HG02943 (cell line): Measurements from ENCODE around the gene SF3B3.
"Not testable (repeated sequence)": the region's sequence is repeated elsewhere in the genome, so short reads cannot be mapped to it uniquely, and the experiment has no call there.

Experiments
- ATAC-seq: cut with Tn5 transposase; IDR thresholded peaks from one replicate; pipeline ENCODE4 v1.9.1; 2021; ENCODE audit warnings: mild to moderate bottlenecking, low read depth, moderate library complexity; ENCODE audit not compliant: unreplicated experiment

SF3B3 gene

DNA sequence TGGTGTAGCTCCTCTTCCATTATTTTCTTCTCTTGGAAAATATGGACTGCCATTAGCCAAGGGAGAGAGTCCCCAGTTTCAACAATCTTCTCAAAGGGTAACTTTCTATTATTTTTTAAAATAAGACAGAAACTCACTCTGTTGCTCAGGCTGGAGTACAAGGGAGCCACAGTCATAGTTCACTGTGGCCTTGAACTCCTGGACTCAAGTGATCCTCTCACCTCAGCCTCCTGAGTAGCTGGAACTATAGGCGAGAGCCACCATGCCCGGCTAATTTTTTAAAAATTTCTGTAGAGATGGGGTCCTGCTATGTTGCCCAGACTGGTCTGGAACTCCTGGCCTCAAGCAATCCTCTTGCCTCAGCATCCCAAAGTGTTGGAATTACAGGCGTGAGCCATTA, 13.4 kb upstream of the SF3B3 start:
- no peak for ATAC-seq

DNA sequence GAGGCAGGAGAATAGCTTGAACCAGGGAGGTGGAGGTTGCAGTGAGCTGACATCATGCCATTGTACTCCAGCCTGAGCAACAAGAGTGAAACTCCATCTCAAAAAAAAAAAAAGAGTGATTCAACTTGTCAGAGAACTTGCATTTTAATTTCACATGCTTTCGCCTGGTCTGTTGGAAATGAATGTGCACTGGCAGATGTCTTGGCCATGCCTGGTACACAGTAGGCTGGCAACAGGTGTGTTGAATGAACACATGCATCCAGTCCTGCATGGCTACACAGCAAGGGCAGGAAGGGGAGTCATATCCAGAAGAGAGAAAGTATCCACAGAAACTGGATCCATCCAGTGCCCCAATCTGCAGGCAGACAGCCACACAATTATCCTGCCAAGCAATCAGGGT, 11.8 kb upstream of the SF3B3 start:
- ATAC-seq = no peak

DNA sequence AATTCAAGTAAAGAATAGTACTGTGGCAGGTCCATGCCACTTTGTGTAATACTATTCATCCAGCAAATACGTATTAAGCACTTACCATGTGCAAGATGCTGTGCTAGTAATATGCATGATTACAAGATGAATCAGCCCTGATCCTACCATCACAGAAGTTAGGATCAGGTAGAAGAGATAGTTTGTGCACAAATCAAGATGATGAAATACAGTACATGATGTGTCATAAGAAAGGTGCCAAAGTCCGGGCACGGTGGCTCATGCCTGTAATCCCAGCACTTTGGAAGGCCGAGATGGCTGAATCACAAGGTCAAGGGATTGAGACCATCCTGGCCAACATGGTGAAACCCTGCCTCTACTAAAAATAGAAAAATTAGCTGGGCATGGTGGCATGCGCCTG, 11.2 kb upstream of the SF3B3 start:
- ATAC-seq = no peak

DNA sequence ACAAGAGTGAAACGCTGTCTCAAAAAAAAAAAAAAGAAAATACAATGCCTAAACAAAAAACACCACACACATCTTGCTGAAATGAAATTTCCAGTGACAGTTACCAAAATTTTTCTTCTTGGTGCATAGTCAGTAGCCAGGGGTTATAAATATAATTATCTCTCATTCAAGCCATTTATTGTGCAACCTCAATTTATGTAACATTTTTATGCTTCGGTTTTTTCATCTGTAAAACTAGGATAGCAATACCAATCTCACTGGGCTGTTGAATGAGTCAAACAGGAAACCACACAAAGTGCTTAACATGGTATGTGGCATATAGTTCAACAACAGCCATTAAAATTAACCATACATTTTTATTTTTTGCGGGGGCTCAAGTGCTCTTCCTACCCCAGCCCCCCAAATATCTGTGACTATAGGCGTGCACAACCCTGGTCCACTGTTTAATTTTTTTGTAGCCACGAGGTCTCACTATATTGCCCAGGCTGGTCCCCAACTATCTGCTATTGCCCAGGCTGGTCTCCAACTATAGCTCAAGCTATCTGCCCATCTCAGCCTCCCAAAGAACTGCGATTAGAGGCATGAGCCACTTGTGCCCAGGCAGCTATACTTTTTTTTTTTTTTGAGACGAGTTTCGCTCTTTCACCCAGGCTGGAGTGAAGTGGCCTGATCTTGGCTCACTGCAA, 2.9 kb upstream of the SF3B3 start:
- no peak for ATAC-seq

DNA sequence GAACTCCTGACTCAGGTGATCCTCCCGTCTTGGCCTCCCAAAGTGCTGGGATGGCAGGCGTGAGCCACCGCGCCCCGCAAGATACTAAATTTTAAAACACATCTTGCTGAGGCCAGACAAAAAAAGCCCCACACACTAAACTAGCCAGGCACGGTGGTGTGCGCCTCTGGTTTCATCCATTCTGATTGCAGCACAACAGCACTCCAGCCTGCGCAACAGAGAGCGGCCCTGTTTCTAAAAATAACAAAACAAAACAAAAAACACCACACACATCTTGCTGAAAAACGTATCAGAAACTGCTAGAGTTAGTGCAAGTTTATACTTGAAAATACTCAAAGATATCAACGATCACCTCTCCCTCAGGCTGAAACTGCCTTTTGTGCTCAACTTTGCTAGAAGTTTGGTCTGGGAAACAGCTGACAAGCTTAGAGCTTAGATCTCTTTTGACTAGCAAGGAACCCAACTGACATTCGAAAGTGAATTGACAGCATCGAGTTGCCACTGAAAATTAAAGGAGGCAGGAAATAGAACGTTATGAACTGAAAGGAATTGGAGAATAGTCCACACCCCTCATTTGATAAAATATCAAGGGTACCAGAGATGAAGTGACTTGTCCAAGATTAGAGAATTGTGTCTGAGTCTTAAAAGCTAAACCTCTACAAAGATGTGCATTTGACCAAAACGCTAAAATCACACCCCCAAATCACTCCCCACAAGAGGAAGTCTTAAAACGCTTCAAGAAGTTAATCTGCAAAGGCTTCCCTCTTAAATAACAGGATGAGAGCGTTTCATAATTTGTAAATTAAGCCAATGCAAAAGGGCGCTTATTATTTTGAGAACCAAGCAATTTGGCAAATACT, 1.2 kb upstream of the SF3B3 start:
- no peak for ATAC-seq

DNA sequence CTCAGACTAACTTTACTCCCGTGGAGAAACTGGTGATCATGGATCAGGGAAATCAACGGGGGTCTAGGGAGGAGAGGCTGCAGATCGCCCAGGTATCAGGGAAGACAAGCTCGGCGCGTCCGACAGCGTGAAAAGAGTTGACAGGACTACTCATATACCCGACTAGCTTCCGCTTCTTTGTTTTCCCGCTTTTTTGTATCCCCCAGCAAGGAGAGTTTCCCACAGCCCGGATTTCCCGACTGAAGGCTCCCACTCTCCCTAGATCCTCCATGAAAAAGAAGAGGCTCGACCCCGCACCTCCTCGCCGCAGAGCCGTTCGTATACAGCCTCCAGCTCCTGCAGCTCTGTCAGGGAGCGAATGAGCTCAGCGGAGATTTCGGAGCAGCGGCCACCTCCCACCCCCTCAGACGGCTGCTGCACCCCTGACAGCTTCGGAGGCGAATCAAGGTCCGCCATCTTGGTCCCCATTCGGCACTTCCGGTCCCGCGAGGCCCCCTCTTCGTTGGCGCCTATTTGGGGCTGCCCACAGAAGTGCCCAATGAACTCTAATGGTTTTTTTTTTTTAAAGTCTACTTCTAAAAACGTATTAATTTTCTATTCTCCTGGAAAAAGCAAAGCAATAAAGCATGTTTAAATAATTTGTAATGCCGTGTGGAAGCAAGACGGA, 407 bp upstream of the SF3B3 start, which contains the start of gene COG4:
COG4 (minus strand) TSS at position 479 of the 667 bp plus-strand sequence; CDS start at position 468, 11 bp downstream.
- peak; percentile 59 for ATAC-seq

DNA sequence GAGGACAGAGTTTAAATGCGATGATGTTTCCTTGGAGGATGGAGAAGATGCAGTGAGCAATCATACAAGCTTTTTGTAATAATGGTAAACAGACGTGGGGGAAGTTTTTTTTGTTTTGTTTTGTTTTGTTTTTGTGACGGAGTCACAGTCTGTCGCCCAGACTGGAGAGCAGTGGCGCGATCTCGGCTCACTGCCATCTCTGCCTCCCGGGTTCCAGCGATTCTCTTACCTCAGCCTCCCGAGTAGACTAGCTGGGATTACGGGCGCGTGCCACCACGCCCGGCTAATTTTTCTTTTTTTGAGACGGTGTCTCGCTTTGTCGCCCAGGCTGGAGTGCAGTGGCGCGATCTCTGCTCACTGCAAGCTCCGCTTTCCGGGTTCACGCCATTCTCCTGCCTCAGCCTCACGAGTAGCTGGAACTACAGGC, 796 bp downstream of the SF3B3 start:
- peak; percentile 7 for ATAC-seq

DNA sequence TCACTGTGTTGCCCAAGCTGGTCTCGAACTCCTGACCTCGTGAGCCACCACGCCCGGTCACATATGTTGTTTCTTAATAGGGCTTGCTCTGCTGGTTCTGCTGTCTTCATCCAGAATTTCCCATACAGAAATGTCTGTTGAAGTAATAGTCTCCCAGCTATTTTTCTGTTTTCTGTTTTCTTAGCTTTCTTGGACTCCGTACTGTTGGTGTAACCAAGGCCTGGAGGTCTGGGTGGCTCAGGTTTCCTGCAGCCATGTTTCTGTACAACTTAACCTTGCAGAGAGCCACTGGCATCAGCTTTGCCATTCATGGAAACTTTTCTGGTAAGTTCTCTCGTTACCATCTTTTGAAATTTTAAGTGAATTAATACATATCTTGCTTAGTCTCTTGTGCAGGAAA, 2.8 kb downstream of the SF3B3 start:
- no peak for ATAC-seq

DNA sequence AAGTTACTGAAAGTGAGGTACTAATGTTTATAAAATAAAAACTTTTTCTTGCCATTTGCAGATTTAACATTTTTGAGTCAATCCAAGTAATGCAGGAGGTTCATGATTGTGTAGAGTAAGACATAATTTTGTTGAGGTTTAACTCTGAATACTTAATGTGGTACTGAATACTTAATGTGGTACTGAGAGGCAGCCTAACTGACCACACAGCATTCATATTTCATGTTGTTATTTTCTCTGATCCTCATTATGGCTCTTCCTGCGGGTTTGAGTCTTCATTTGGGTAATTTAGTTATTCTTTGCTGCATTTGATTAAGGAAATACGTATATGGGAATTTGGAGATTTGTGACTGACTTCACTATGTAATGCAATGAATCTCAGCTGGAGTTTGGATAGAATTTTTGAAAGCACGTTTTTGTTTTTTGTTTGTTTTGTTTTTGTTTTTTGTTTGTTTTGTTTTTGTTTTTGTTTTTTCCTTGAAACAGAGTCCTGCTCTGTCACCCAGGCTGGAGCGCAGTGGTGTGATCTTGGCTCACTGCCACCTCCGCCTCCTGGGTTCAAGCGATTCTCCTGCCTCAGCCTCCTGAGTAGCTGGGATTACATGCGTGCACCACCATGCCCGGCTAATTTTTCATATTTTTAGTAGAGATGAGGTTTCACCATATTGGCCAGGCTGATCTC, 3.8 kb downstream of the SF3B3 start:
- ATAC-seq = no peak

DNA sequence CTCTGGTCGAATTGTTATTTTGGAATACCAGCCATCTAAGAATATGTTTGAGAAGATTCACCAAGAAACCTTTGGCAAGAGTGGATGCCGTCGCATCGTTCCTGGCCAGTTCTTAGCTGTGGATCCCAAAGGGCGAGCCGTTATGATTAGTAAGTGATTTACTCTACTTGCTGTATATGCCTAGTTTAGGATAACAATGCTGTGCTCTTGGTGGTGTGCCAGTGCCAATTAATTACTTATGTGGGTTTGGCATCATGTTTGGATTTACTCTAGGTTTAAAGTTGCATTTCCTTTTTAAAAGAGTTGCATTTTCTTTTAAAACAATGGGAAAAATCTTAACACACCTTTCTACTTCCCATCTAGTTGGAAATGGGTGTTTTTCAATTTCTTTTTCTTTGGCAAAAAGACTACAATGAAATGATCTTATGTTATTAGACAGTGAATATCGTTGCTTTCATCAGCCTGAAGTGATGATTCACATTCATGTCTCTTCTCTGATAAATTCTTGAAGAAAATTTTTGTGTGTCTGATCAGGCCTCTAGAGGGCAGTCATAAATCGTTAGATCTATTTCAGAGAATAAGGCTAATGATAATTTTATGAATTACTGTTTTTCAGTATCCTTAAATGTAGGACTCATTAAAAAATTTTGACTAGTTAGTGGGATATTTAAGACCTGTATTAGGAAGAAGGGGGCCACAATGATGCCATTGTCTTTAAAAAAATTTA, 5.6 kb downstream of the SF3B3 start:
- no peak for ATAC-seq

DNA sequence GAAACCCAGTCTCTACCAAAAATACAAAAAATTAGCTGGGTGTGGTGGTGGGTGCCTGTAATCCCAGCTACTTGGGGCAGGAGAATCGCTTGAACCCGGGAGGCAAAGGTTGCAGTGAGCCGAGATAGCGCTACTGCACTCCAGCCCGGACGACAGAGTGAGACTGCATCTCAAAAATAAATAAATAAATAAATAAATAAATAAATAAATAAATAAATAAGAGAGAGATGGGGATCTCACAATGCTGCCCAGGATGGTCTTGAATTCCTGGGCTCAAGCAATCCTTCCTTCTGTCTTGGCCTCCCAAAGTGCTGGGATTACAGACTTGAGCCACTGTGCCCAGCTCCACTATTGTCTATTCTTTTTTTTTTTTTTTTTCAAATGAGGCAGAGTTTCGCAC, 6.3 kb downstream of the SF3B3 start:
- ATAC-seq = not testable (repeated sequence)

DNA sequence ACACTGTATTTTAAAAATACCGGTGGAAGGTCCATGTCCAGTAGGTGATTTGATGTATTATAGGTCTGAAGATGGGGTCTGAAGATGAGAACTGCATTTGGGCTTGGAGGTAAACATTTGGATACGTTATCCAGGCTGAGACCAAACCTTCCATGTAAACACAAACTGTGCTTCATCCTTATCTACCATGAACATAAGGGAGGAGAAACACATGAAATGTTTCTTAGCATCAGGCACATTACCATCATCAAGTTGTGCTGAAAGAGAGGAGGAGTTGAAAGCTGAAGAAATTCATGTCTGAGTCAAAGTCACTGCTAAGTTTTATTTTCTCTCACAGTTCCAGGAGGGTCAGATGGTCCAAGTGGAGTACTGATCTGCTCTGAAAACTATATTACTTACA, 11.4 kb downstream of the SF3B3 start:
- no peak for ATAC-seq

DNA sequence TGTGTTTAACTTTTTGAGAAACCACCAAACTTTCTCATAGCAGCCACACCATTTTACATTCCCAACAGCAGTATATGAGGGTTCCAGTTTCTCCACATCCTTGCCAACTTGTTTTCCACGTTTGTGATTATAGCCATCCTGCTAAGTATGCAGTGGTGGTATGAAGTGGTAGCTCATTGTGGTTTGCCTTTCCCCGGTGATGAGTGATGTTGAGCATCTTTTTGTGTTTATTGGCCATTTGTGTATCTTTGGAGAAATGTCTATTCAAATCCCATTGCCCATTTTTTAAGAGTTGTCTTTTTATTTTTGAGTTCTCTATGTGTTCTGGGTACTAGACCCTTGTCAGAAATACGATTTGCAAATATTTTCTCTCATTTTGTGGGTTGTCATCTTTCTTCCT, 17.4 kb downstream of the SF3B3 start:
- ATAC-seq = no peak

DNA sequence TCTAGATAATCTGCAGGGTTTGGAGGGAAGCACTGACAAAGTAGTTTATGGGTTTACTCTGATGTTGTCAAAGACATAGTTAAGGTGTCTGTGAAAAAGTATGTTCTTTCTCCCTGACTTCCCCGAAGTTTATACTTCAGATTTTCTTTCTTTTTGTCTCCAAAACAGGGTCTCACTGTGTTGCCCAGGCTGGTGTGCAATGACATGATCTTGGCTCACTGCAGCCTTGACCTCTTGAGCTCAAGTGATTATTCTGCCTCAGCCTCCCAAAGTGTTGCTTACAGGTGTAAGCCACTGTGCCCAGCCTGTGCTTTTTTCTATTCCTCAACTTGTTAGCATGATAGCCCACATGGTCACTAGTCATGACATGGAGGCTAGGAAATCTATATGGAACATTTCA, 20.9 kb downstream of the SF3B3 start:
- no peak for ATAC-seq

DNA sequence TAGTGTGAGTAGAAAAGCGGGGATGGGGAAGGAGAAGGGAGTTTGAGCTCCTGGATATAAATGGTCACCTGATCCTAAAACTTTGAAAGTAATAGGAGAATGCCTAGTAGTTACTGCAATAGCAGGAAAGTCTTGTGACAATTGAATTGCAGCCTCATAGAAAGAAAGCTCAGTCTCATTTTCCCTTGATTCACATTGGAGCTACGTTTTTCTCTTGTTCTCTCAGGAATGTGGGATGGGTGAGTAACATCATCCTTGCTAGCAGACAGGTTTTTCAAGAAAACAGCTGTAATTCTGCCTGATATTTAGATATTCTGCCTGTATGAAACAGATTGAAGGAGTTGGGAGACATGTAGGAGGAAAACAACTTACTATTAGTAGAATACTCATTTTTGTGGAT, 25.3 kb downstream of the SF3B3 start:
- no peak for ATAC-seq

DNA sequence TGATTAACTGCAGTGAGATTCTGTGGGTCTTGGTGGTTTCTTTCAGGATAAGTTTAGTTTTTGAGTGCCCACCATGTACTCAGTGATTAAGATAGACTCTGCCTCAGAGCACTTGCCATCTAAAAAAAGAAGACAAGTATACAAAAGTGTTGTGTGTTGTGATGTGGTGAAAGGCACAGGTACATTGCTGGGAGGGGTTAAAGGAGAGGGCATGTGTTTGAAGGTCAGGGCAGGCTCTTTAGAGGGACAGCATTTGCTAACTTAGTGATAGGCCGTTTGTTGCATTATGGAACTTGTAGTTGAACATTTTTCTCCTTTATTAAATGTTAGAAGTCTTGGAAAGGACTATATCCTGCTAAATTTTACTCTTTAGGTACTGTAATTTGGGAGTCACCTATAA, 26.5 kb downstream of the SF3B3 start:
- no peak for ATAC-seq

DNA sequence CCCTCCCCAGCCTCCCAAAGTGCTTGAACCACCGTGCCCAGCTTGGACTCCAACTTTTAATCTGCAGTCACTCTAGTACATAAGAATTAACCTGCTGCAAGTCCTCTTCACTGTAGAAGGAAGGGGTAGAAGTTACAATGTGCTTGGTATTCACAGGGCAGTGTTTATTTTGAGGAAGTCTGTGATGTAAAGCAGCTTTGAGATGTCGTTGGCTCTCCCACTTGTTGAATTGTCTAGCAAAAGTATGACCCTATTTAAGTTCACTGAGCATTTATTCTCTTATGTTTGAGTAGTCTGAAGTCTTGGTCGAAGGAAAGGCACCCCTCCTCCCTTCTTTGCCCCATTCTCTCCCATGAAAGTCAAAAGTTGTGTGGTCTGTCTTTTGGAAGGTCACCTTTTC, 28.2 kb downstream of the SF3B3 start:
- ATAC-seq = no peak

DNA sequence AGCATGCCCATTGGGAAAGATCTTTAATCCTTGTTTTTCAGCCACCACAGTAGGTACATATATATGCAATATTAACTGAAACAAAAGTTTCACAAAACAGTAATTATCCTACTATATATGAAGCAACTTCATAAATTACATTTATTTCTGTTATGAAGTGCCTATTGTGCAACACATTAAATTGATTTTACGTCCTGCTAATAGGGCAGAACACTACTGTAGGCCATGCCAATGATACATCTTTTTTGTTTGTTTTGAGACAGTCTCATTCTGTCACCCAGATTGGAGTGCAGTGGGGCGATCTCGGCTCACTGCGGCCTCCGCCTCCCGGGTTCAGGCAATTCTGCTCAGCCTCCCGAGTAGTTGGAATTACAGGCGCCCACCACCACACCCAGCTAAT, 29.1 kb downstream of the SF3B3 start:
- no peak for ATAC-seq

DNA sequence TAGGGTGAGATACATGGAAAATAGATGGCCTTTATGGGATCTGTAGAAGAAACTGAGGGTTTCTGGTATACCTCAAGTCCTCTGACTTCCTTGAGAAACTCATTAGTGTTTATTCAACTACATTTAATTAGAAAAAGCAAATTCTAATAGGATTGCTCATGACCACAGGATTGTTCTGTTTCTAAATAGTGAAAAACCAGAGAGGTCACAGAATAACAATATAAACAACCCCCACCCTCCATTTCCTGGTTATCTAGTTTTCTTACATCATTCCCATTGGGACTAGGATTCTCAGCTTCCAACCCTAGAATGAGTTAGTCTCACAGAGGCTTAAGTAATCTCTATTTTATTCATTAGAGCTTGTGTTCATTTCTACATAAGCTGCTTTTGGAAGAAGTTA, 30.0 kb downstream of the SF3B3 start:
- no peak for ATAC-seq

DNA sequence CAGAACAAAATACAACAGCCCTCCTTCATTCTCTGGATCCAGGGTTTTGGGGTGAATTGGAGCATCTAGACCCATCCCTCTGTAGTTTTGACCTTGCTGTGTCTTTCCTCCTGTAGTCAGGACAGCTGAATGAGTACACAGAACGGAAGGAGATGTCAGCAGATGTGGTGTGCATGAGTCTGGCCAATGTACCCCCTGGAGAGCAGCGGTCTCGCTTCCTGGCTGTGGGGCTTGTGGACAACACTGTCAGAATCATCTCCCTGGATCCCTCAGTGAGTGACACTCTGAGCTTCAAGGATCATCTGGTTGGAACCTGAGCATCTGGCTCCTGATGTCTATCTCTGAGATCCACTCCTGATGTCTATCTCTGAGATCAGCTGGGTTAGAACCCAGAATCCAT, 32.4 kb downstream of the SF3B3 start:
- ATAC-seq = no peak
